Stimulated activated CD8-positive, alpha-beta memory T cell treated with anti-CD3 and anti-CD28 coated beads, Interleukin-4, amount 100 ng/mL, for 48 hours (primary cell): Measurements from ENCODE around the gene CEP85L.

Experiments
- DNase-seq: peaks from one replicate; pipeline ENCODE4 v3.0.0-alpha.2; 2020

The CEP85L gene

GRCh38 chr6:118535176-118535844 lies 116.1 kb downstream of the CEP85L start:
- DNase-seq = no peak

- DNase-seq = no peak
Observed at GRCh38 chr6:118530942-118531341, 120.4 kb downstream of the CEP85L start.

- no peak for DNase-seq
Observed at GRCh38 chr6:118529756-118530155, 121.6 kb downstream of the CEP85L start.

- DNase-seq = no peak
Observed at GRCh38 chr6:118528129-118528528, 123.3 kb downstream of the CEP85L start.

- DNase-seq = no peak
Observed at GRCh38 chr6:118525913-118526780, 125.2 kb downstream of the CEP85L start.

- no peak for DNase-seq
Observed at GRCh38 chr6:118524686-118525085, 126.7 kb downstream of the CEP85L start.

GRCh38 chr6:118523216-118523615 lies 128.2 kb downstream of the CEP85L start:
- no peak for DNase-seq

- DNase-seq = no peak
Observed at GRCh38 chr6:118522422-118522821, 129.0 kb downstream of the CEP85L start.

GRCh38 chr6:118514689-118515088 lies 136.7 kb downstream of the CEP85L start:
- DNase-seq = no peak

GRCh38 chr6:118511930-118512715 lies 139.3 kb downstream of the CEP85L start:
- DNase-seq = no peak

- no peak for DNase-seq
Observed at GRCh38 chr6:118509009-118509617, 142.3 kb downstream of the CEP85L start.

- no peak for DNase-seq
Observed at GRCh38 chr6:118507636-118508035, 143.8 kb downstream of the CEP85L start.

GRCh38 chr6:118506071-118506638 lies 145.2 kb downstream of the CEP85L start:
- no peak for DNase-seq

- DNase-seq = no peak
Observed at GRCh38 chr6:118505656-118506055, 145.7 kb downstream of the CEP85L start.

- no peak for DNase-seq
Observed at GRCh38 chr6:118504611-118505010, 146.8 kb downstream of the CEP85L start.

GRCh38 chr6:118502169-118502568 lies 149.2 kb downstream of the CEP85L start:
- no peak for DNase-seq

GRCh38 chr6:118501765-118502164 lies 149.6 kb downstream of the CEP85L start:
- DNase-seq = no peak

- DNase-seq = no peak
Observed at GRCh38 chr6:118501099-118501498, 150.3 kb downstream of the CEP85L start.

- DNase-seq = no peak
Observed at GRCh38 chr6:118500130-118501015, 151.0 kb downstream of the CEP85L start.

GRCh38 chr6:118495485-118496280 lies 155.7 kb downstream of the CEP85L start:
- no peak for DNase-seq

- no peak for DNase-seq
Observed at GRCh38 chr6:118494091-118494490, 157.3 kb downstream of the CEP85L start.
